Peyer's patch (tissue), 4 donors: ENCODE data around the gene GZMH.

Experiments
- POLR2A ChIP-seq, 2 donors: fragments of 450-650 bp; IDR thresholded peaks; one replicate each; pipeline ENCODE4 v1.5.1; 2017; ENCODE audit warnings: antibody characterized with exemption in 2 of 2, mild to moderate bottlenecking in 2 of 2, moderate library complexity in 2 of 2
- TF ChIP-seq, protein P1 (sequence below), 6 experiments: fragments of 450-650 bp in 4 of 6; fragments of 200-600 bp in 2 of 6; sonication (generic) in 1 of 6; IDR thresholded peaks; one replicate each; pipeline ENCODE4 v1.5.1; 2017 to 2019; ENCODE audit warnings: antibody characterized with exemption in 6 of 6, mild to moderate bottlenecking in 3 of 6, moderate library complexity in 1 of 6

DNA sequence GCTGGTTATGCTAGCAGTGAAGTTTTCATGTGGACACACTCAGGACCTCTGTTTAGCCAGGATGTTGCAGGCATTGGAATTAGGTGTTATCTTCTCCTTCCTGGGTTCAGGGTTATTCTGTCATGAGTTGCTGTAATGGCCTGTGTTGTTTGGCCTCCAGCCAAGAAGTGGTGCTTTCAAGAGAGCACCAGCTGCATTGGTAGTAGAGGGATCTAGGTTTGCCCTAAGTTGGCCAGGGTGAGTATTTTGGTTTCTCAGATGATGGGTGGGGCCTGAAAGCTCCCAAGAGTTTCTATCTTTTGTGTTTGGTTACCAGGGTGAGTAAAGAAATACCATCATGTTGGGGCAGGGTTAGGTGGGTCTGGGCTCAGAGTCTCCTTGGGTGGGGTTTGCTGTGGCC lies 2.7 kb upstream of the GZMH start:
- TF ChIP-seq, protein P1, sequence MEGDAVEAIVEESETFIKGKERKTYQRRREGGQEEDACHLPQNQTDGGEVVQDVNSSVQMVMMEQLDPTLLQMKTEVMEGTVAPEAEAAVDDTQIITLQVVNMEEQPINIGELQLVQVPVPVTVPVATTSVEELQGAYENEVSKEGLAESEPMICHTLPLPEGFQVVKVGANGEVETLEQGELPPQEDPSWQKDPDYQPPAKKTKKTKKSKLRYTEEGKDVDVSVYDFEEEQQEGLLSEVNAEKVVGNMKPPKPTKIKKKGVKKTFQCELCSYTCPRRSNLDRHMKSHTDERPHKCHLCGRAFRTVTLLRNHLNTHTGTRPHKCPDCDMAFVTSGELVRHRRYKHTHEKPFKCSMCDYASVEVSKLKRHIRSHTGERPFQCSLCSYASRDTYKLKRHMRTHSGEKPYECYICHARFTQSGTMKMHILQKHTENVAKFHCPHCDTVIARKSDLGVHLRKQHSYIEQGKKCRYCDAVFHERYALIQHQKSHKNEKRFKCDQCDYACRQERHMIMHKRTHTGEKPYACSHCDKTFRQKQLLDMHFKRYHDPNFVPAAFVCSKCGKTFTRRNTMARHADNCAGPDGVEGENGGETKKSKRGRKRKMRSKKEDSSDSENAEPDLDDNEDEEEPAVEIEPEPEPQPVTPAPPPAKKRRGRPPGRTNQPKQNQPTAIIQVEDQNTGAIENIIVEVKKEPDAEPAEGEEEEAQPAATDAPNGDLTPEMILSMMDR (IDR thresholded peaks at IDR 0.05) = no peak
- no peak for TF ChIP-seq POLR2A (IDR thresholded peaks at IDR 0.05)
